Measurements from ENCODE around the gene VWA3A.

DNA sequence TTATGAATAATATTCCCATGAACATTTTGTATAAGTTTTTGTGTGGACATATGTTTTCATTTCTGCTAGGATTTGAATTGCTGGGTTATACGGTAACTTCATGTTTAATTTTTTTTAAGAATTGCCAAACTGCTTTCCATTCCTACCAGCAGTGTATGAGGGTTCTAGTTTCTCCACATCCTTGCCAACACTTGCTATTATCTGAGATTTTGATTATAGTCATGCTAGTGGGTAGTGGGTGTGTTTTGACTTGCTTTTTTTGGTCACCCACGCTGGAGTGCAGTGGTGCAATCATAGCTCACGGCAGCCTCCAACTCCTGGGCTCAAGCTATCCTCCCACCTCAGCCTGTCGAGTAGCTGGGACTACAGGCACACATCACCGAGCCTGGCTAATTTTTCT lies 110.8 kb downstream of the VWA3A start:
- no peak for TF ChIP-seq CTCF (IDR thresholded peaks at IDR 0.05; ENCODE audit: low read depth, low read length, poor library complexity, severe bottlenecking)
- no peak for TF ChIP-seq EZH2phosphoT487 (IDR thresholded peaks at IDR 0.05; ENCODE audit: borderline replicate concordance, low read length)

Measured in DOHH2 (cell line).